Osteoblast (primary cell): ENCODE data around the gene KAZN. TPM values are rescaled to one million over a fixed set of nuclear protein-coding genes. Genes with fewer than 3 reads are reported as not detected.
A peak's percentile ranks its signal among the peaks of the same experiment; 100 is the strongest.

Experiments used
- DNase-seq: peaks from one replicate; pipeline ENCODE4 v3.0.0; 2011; ENCODE audit warnings: low spot score, mixed read lengths; ENCODE audit not compliant: insufficient read length; ENCODE audit errors: missing footprints
- H2AFZ ChIP-seq: 2 replicates; pipeline ENCODE4 v1.6.0; 2011; ENCODE audit warnings: mild to moderate bottlenecking, low read length
- H3K27ac ChIP-seq: 2 replicates; pipeline ENCODE4 v1.5.1; 2011; ENCODE audit warnings: mild to moderate bottlenecking, low read depth, low read length, moderate library complexity
- H3K27me3 ChIP-seq: 2 replicates; pipeline ENCODE4 v1.6.0; 2012; ENCODE audit warnings: mild to moderate bottlenecking, control low read depth, inconsistent platforms, low read length, moderate library complexity; ENCODE audit not compliant: insufficient read depth
- H3K36me3 ChIP-seq: 2 replicates; pipeline ENCODE4 v1.5.1; 2011; ENCODE audit warnings: mild to moderate bottlenecking, low read length, control low read depth, moderate library complexity; ENCODE audit not compliant: insufficient read depth
- H3K4me1 ChIP-seq: 2 replicates; pipeline ENCODE4 v1.5.1; 2011; ENCODE audit warnings: mild to moderate bottlenecking, low read length, control low read depth, moderate library complexity; ENCODE audit not compliant: insufficient read depth
- H3K4me2 ChIP-seq: 2 replicates; pipeline ENCODE4 v1.6.0; 2011; ENCODE audit warnings: mild to moderate bottlenecking, low read length; ENCODE audit not compliant: insufficient read depth
- H3K4me3 ChIP-seq: fragments of 200-600 bp; sonication (generic); 3 replicates; pipeline ENCODE4 v1.5.1; 2012; ENCODE audit warnings: mild to moderate bottlenecking, low read length, inconsistent platforms; ENCODE audit not compliant: insufficient read depth
- H3K79me2 ChIP-seq: 2 replicates; pipeline ENCODE4 v1.6.0; 2012; ENCODE audit warnings: mild to moderate bottlenecking, low read length, control low read depth, inconsistent platforms; ENCODE audit not compliant: insufficient read depth
- H3K9me3 ChIP-seq: 2 replicates; pipeline ENCODE4 v1.5.1; 2011; ENCODE audit warnings: low read depth, low read length, control low read depth
- H4K20me1 ChIP-seq: 2 replicates; pipeline ENCODE4 v1.6.0; 2012; ENCODE audit warnings: mild to moderate bottlenecking, low read length, control low read depth; ENCODE audit not compliant: insufficient read depth
- total RNA-seq: library from RNA; depleted of rRNA; stranded (reverse); fragments of >200 nt; gene quantifications from 2 replicates; pipeline ENCODE4 v1.2.3, GENCODE V29; 2012
- TF ChIP-seq, protein P1 (sequence below): IDR thresholded peaks from 2 replicates; pipeline ENCODE4 v1.5.1; 2011; ENCODE audit warnings: mild to moderate bottlenecking, low read depth, low read length, moderate library complexity; ENCODE audit errors: extremely low read depth

KAZN gene
- total RNA-seq, 1 donor, result 9.0 TPM

DNA sequence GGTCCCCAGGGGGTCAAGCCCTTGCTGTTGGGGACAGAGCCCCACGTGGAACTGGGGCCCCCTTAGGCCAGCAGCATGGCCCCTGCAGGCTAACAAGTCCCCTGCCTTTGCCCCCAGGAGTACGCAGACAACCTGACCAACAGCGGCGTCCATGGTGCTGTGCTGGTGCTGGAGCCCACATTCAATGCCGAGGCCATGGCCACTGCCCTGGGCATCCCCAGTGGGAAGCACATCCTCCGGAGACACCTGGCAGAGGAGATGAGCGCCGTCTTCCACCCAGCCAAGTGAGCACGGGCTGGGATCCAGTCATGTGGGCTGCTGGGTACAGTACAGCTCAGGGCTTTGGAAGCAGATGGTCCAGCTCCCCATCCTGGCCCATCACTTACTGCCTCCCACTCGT lies 505.4 kb downstream of the KAZN start:
- TF ChIP-seq, protein P1, sequence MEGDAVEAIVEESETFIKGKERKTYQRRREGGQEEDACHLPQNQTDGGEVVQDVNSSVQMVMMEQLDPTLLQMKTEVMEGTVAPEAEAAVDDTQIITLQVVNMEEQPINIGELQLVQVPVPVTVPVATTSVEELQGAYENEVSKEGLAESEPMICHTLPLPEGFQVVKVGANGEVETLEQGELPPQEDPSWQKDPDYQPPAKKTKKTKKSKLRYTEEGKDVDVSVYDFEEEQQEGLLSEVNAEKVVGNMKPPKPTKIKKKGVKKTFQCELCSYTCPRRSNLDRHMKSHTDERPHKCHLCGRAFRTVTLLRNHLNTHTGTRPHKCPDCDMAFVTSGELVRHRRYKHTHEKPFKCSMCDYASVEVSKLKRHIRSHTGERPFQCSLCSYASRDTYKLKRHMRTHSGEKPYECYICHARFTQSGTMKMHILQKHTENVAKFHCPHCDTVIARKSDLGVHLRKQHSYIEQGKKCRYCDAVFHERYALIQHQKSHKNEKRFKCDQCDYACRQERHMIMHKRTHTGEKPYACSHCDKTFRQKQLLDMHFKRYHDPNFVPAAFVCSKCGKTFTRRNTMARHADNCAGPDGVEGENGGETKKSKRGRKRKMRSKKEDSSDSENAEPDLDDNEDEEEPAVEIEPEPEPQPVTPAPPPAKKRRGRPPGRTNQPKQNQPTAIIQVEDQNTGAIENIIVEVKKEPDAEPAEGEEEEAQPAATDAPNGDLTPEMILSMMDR, result no peak
- Histone ChIP-seq H3K36me3 (no peaks in the 10 kb centered on the region), H3K27me3 (peaks cover 7% of the 10 kb centered on the region), H4K20me1 (no peaks in the 10 kb centered on the region), H3K4me2 (no peak overlapping the region), H3K4me1 (no peaks in the 10 kb centered on the region), H2AFZ (no peak overlapping the region), H3K79me2 (no peaks in the 10 kb centered on the region), H3K4me3 (no peak overlapping the region), H3K9me3 (no peaks in the 10 kb centered on the region), H3K27ac (no peak overlapping the region)
- DNase-seq, result no peak

DNA sequence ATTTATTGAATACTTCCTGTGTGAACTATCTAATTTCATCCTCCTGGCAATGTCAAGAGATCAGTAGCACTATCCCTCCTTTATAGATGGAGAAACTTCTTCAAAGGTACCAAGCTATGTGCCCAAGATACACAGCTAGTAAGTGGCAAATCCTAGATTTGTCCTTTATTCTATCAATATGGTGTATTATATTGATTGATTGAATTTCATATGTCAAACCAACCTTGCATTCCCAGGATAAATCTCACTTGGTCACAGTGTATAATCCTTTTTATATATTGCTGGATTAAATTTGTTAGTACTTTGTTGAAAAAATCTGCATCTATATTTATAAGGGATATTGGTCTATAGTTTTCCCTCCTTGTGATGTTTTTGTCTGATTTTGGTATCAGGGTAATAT lies 506.3 kb downstream of the KAZN start:
- H3K9me3 ChIP-seq, result no peaks in the 10 kb centered on the region
- H3K4me2 ChIP-seq, result no peak overlapping the region
- H3K4me3 ChIP-seq, result no peak overlapping the region
- H3K79me2 ChIP-seq, result no peaks in the 10 kb centered on the region
- no peak overlapping the region for H2AFZ ChIP-seq
- H3K36me3 ChIP-seq, result no peaks in the 10 kb centered on the region
- TF ChIP-seq, protein P1, result no peak
- peak; percentile 29 for DNase-seq
- peaks cover 7% of the 10 kb centered on the region for H3K27me3 ChIP-seq
- H3K27ac ChIP-seq, result no peak overlapping the region
- no peaks in the 10 kb centered on the region for H3K4me1 ChIP-seq
- no peaks in the 10 kb centered on the region for H4K20me1 ChIP-seq

DNA sequence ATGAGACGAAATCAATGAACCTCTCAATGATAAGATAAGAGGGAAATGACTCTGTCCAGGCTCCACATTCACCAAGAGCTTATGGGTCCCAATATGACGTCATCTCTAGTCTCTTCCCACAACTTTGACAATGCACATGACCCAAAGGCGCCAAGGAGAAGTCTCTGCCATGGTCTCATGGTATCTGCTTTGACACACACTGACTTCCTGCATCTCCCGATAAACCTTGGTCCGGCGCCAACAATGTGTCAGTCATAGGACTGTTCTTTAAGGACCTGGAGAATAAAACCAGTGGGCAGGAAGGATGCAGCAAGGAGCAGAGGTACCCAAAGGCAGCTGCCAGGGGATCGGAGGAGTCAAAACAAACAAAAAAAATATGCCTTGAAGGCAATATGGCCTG lies 508.1 kb downstream of the KAZN start:
- Histone ChIP-seq H3K27me3 (peaks cover 2% of the 10 kb centered on the region), H3K4me1 (no peaks in the 10 kb centered on the region), H3K27ac (no peak overlapping the region), H4K20me1 (no peaks in the 10 kb centered on the region), H3K9me3 (no peaks in the 10 kb centered on the region), H2AFZ (no peak overlapping the region), H3K79me2 (no peaks in the 10 kb centered on the region), H3K4me3 (no peak overlapping the region), H3K36me3 (no peaks in the 10 kb centered on the region), H3K4me2 (no peak overlapping the region)
- TF ChIP-seq, protein P1, result no peak
- no peak for DNase-seq

DNA sequence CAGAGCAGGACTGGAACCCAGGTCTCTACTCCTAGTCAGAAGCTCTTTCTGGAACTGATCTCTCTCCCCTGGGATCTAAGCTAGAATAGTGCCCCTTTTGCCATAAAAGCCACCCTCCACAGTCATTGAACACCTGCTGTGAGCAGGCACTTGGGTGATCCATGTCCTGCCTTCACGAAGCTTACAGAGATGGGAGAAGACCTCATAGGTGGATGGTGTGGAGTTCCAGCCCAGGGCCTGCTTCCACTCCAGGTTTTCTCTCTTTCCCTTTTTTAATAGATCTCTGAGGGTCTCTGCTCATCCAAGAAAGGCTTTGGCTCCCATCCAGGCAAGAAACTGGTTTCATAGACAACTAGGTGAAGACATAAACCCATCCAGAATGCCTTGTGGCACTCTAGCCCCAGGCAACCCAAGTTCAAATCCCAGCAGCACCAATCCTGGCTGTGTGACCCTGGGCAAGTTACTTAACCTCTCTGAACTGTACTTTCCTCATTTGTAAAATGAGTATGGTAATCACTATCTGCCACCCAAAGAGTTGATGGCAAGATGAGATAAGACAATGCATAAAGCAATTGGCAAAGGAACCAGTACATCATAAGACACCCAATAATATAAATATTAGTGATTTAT lies 508.7 kb downstream of the KAZN start:
- Histone ChIP-seq H3K4me1 (no peaks in the 10 kb centered on the region), H3K4me3 (no peak overlapping the region), H3K27me3 (no peaks in the 10 kb centered on the region), H4K20me1 (no peaks in the 10 kb centered on the region), H3K79me2 (no peaks in the 10 kb centered on the region), H3K4me2 (no peak overlapping the region), H3K9me3 (no peaks in the 10 kb centered on the region), H3K27ac (no peak overlapping the region), H3K36me3 (no peaks in the 10 kb centered on the region), H2AFZ (no peak overlapping the region)
- TF ChIP-seq, protein P1, result no peak
- DNase-seq, result peak; percentile 25
